ENCODE results near the gene PERM1. TPM values are rescaled to one million over a fixed set of nuclear protein-coding genes. Genes with fewer than 3 reads are reported as not detected.

Gene PERM1
- total and polyA plus RNA-seq, 2 of the 13 experiments (the other 11 are each of a cell fraction or from before 2014, with no cell fraction given): 0.04 to 0.29 TPM

DNA sequence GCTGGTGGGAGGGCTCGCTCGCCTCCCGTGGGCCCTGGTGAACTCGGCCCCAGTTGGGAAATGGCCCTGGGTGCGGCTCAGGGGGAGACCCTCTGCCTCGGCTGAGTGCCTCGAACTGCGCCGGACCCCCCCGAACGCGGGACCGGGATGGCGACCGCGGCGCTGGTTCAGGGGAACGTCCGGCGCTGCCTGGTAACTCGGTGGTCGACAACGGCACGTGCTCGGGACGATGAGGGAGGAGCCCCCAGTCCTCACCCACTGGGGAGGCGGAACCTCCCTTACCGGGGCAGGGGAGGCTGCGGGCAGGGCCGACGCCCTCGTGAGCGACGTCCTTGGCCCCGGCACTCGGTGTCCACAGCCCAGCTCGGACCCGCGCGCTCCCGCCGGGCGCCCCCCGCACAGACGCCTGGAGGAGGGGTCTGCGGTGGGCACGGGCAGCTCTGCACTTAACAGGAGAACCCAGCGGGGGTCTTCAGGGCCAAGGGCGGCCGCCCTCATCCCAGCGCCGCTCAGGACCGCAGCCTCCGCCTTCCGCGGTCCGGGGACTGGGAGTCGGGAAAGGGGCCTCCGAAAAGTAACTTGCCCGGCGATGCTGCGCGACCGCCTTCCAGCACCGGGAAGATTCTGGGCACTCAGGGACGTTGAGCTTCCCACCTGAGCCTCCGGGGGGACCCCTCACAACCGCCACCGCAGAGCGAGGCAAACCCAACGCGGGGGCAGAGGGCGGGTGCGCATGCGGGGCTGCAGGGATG, 16.3 kb upstream of the PERM1 start (continued):
- TF ChIP-seq, protein P1, sequence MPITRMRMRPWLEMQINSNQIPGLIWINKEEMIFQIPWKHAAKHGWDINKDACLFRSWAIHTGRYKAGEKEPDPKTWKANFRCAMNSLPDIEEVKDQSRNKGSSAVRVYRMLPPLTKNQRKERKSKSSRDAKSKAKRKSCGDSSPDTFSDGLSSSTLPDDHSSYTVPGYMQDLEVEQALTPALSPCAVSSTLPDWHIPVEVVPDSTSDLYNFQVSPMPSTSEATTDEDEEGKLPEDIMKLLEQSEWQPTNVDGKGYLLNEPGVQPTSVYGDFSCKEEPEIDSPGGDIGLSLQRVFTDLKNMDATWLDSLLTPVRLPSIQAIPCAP (CRISPR knock-in tag; IDR thresholded peaks at IDR 0.05; ENCODE audit: low read depth): no peak
- TF ChIP-seq, protein P2, sequence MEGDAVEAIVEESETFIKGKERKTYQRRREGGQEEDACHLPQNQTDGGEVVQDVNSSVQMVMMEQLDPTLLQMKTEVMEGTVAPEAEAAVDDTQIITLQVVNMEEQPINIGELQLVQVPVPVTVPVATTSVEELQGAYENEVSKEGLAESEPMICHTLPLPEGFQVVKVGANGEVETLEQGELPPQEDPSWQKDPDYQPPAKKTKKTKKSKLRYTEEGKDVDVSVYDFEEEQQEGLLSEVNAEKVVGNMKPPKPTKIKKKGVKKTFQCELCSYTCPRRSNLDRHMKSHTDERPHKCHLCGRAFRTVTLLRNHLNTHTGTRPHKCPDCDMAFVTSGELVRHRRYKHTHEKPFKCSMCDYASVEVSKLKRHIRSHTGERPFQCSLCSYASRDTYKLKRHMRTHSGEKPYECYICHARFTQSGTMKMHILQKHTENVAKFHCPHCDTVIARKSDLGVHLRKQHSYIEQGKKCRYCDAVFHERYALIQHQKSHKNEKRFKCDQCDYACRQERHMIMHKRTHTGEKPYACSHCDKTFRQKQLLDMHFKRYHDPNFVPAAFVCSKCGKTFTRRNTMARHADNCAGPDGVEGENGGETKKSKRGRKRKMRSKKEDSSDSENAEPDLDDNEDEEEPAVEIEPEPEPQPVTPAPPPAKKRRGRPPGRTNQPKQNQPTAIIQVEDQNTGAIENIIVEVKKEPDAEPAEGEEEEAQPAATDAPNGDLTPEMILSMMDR (CRISPR knock-in tag; IDR thresholded peaks at IDR 0.05): peak; percentile 46
- TF ChIP-seq SPEN (CRISPR knock-in tag; IDR thresholded peaks at IDR 0.05; ENCODE audit: low read depth): no peak
- TF ChIP-seq ISL2 (CRISPR knock-in tag; IDR thresholded peaks at IDR 0.05): no peak
- 0 out of 2 replicates have a peak, but pooled peaks have one; percentile 14 for TF ChIP-seq STAG1 (CRISPR knock-in tag; IDR thresholded peaks at IDR 0.05)
- TF ChIP-seq MAF1 (CRISPR knock-in tag; IDR thresholded peaks at IDR 0.05; ENCODE audit: borderline replicate concordance): no peak
- no peak for TF ChIP-seq SP5 (CRISPR knock-in tag; IDR thresholded peaks at IDR 0.05; ENCODE audit: borderline replicate concordance, low read depth)
- TF ChIP-seq, protein P3, sequence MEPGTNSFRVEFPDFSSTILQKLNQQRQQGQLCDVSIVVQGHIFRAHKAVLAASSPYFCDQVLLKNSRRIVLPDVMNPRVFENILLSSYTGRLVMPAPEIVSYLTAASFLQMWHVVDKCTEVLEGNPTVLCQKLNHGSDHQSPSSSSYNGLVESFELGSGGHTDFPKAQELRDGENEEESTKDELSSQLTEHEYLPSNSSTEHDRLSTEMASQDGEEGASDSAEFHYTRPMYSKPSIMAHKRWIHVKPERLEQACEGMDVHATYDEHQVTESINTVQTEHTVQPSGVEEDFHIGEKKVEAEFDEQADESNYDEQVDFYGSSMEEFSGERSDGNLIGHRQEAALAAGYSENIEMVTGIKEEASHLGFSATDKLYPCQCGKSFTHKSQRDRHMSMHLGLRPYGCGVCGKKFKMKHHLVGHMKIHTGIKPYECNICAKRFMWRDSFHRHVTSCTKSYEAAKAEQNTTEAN (CRISPR knock-in tag; conservative IDR thresholded peaks at IDR 0.05): no peak

DNA sequence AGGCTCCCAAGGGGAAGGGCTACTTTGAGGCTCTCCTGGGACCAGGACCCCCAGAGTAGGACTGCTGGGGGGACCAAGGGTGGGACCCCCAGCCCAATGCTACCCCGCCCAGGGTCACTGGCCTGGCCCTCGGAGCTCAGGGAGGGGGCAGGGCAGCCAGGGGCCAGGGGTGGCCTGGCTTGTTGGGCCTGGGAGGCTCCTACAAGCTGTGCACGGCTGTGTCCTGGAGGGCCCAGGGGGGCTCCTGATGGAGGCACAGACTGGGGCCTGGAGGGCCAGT, 15.8 kb upstream of the PERM1 start:
- POLR2A ChIA-PET: interaction anchor here (1.0 to 3.2 kb wide), 4 partner anchors 9 to 66 kb away, joined by 3 to 13 read pairs (median 5); partner anchors contain the start of gene ISG15
- H3K9ac ChIP-seq (ENCODE audit: insufficient read depth, low read depth, low read length): no peak overlapping the region
- TF ChIP-seq ZSCAN22 (CRISPR knock-in tag; IDR thresholded peaks at IDR 0.05): no peak
- no peak for TF ChIP-seq MAZ (IDR thresholded peaks at IDR 0.05; ENCODE audit: borderline replicate concordance, low read depth, low read length)
- no peak for TF ChIP-seq MAZ (CRISPR knock-in tag; IDR thresholded peaks at IDR 0.05; ENCODE audit: low read depth)
- no peak for TF ChIP-seq KDM5B (CRISPR knock-in tag; IDR thresholded peaks at IDR 0.05; ENCODE audit: borderline replicate concordance)
- TF ChIP-seq, protein P4, sequence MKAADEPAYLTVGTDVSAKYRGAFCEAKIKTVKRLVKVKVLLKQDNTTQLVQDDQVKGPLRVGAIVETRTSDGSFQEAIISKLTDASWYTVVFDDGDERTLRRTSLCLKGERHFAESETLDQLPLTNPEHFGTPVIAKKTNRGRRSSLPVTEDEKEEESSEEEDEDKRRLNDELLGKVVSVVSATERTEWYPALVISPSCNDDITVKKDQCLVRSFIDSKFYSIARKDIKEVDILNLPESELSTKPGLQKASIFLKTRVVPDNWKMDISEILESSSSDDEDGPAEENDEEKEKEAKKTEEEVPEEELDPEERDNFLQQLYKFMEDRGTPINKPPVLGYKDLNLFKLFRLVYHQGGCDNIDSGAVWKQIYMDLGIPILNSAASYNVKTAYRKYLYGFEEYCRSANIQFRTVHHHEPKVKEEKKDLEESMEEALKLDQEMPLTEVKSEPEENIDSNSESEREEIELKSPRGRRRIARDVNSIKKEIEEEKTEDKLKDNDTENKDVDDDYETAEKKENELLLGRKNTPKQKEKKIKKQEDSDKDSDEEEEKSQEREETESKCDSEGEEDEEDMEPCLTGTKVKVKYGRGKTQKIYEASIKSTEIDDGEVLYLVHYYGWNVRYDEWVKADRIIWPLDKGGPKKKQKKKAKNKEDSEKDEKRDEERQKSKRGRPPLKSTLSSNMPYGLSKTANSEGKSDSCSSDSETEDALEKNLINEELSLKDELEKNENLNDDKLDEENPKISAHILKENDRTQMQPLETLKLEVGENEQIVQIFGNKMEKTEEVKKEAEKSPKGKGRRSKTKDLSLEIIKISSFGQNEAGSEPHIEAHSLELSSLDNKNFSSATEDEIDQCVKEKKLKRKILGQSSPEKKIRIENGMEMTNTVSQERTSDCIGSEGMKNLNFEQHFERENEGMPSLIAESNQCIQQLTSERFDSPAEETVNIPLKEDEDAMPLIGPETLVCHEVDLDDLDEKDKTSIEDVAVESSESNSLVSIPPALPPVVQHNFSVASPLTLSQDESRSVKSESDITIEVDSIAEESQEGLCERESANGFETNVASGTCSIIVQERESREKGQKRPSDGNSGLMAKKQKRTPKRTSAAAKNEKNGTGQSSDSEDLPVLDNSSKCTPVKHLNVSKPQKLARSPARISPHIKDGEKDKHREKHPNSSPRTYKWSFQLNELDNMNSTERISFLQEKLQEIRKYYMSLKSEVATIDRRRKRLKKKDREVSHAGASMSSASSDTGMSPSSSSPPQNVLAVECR (CRISPR knock-in tag; IDR thresholded peaks at IDR 0.05; ENCODE audit: borderline replicate concordance): no peak

More for the DNA sequence above, 15.8 kb upstream of the PERM1 start:
- BruUV-seq (replicated peaks): no TSS peak
- peaks cover 9% of the 10 kb centered on the region for H3K79me2 ChIP-seq (ENCODE audit: insufficient read depth, low read length)
- CTCF ChIA-PET (ENCODE audit: low intra/inter-chr PET ratio, low total read pairs): no interaction called here
- no peak overlapping the region for H3K27ac ChIP-seq (ENCODE audit: extremely low read length, insufficient read depth, low read length)
- peak overlapping the region; percentile 12; the same call in 1 of the 2 replicates for H3K4me2 ChIP-seq (ENCODE audit: low read depth, low read length)
- H3K4me3 ChIP-seq (replicated peaks in 1 of 3; ENCODE audit: insufficient read depth in 1 of 3, low read depth in 2 of 3, low read length in 3 of 3): no peak overlapping the region
- in situ Hi-C loops (cut with HindIII; ENCODE audit: extremely low pct_ligation_motif_present, low pct_unique_long_range_greater_than_20kb) (no loop called here), intact Hi-C loops (cut with micrococcal nuclease; ENCODE audit: unreplicated experiment) (no loop called here)
- no peaks in the 10 kb centered on the region for H3K36me3 ChIP-seq (replicated peaks in 1 of 2; ENCODE audit: control insufficient read depth in 1 of 2, insufficient read depth in 2 of 2, low read length in 2 of 2)
- H3K27me3 ChIP-seq (ENCODE audit: control insufficient read depth in 1 of 2, insufficient read depth in 2 of 2, low read length in 2 of 2): no peaks in the 10 kb centered on the region; a peak in 1 of 5 replicates
- DNase-seq (ENCODE audit: low spot score) (no peak), FAIRE-seq (no peak), ATAC-seq (no peak)
- no CpG with 5 or more reads among the region's 3 CpGs for WGBS (ENCODE audit: low lambda C conversion rate)
- no peak overlapping the region for H2AFZ ChIP-seq (ENCODE audit: low read length)
- no peaks in the 10 kb centered on the region for H3K9me3 ChIP-seq (ENCODE audit: low read length)
- peaks cover 42% of the 10 kb centered on the region for H3K4me1 ChIP-seq (ENCODE audit: insufficient read depth, low read length)
- H4K20me1 ChIP-seq (ENCODE audit: insufficient read depth, low read length): peaks cover 4% of the 10 kb centered on the region; the same call in 1 of the 2 replicates
